HEK293 (cell line): Measurements from ENCODE around the gene CACNA1H.

Experiments
- KLF1 ChIP-seq: fragments of 450-650 bp; formaldehyde crosslinking; IDR thresholded peaks from 2 replicates; pipeline ENCODE4 v1.5.1; 2016; ENCODE audit warnings: missing biosample characterization, missing genetic modification characterization
- MEIS1 ChIP-seq: sonication (generic); formaldehyde crosslinking; IDR thresholded peaks from 2 replicates; pipeline ENCODE4 v1.8.1; 2022; ENCODE audit warnings: missing genetic modification reagents, mild to moderate bottlenecking, borderline replicate concordance
- MZF1 ChIP-seq: fragments of 450-650 bp; formaldehyde crosslinking; IDR thresholded peaks from 2 replicates; pipeline ENCODE4 v1.5.1; 2017; ENCODE audit warnings: missing biosample characterization, missing genetic modification characterization, borderline replicate concordance
- YY1 ChIP-seq: fragments of 450-650 bp; formaldehyde crosslinking; IDR thresholded peaks from 2 replicates; pipeline ENCODE4 v1.5.1; 2018; ENCODE audit warnings: missing biosample characterization, missing genetic modification characterization
- ZNF133 ChIP-seq: fragments of 450-650 bp; formaldehyde crosslinking; IDR thresholded peaks from 2 replicates; pipeline ENCODE4 v1.5.1; 2016; ENCODE audit warnings: missing biosample characterization, missing genetic modification characterization
- ZNF184 ChIP-seq: fragments of 450-650 bp; IDR thresholded peaks from 2 replicates; pipeline ENCODE4 v1.5.1; 2018; ENCODE audit warnings: missing biosample characterization, mild to moderate bottlenecking, missing genetic modification characterization
- ZNF37A ChIP-seq: fragments of 450-650 bp; IDR thresholded peaks from 2 replicates; pipeline ENCODE4 v1.5.1; 2018; ENCODE audit warnings: missing biosample characterization, missing genetic modification characterization
- ZNF626 ChIP-seq: fragments of 450-650 bp; sonication (Bioruptor Pico); formaldehyde crosslinking; IDR thresholded peaks from 2 replicates; pipeline ENCODE4 v1.5.1; 2018; ENCODE audit warnings: missing biosample characterization, missing genetic modification characterization, inconsistent platforms
- ZNF660 ChIP-seq: fragments of 450-650 bp; IDR thresholded peaks from 2 replicates; pipeline ENCODE4 v1.5.1; 2018; ENCODE audit warnings: missing biosample characterization, mild to moderate bottlenecking, missing genetic modification characterization
- ZNF830 ChIP-seq: fragments of 450-650 bp; IDR thresholded peaks from 2 replicates; pipeline ENCODE4 v1.5.0; 2018; ENCODE audit warnings: missing biosample characterization, missing genetic modification characterization, low read depth, mild to moderate bottlenecking, moderate library complexity
- TF ChIP-seq, protein P1 (sequence below): sonication (generic); formaldehyde crosslinking; IDR thresholded peaks from 2 replicates; pipeline ENCODE4 v1.8.1; 2022; ENCODE audit warnings: mild to moderate bottlenecking, moderate library complexity, missing genetic modification reagents
- TF ChIP-seq, protein P2 (sequence below): fragments of 450-650 bp; formaldehyde crosslinking; IDR thresholded peaks from 2 replicates; pipeline ENCODE4 v1.5.1; 2016; ENCODE audit warnings: missing biosample characterization, missing genetic modification characterization
- TF ChIP-seq, protein P3 (sequence below): fragments of 450-650 bp; formaldehyde crosslinking; IDR thresholded peaks from 2 replicates; pipeline ENCODE4 v1.5.1; 2016; ENCODE audit warnings: missing biosample characterization, missing genetic modification characterization
- TF ChIP-seq, protein P4 (sequence below): fragments of 450-650 bp; formaldehyde crosslinking; conservative IDR thresholded peaks from 2 replicates; pipeline ENCODE4 v1.5.1; 2016; ENCODE audit warnings: low read depth, missing biosample characterization, missing genetic modification characterization

DNA sequence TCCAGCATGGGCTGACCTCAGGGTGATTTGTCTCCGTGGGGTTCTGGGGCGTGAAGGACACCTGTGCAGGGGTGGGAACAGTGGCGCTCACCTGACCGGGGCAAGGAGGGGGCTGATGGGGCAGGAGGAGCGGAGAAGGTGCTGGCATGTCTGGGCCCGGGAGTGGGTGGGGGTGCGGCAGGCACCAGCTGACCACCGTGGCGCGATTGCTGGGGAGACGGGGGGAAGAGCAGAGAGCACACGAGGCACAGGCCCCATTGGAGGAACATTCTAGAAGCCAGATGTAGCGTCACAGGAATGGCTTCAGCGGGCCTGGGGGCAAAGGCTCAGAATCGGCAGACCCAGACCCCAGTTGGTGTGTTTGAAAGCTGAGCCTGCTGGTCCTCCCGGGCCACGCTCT, 12.1 kb downstream of the CACNA1H start:
- TF ChIP-seq MZF1 (tag by site-specific recombination): no peak
- TF ChIP-seq, protein P1, sequence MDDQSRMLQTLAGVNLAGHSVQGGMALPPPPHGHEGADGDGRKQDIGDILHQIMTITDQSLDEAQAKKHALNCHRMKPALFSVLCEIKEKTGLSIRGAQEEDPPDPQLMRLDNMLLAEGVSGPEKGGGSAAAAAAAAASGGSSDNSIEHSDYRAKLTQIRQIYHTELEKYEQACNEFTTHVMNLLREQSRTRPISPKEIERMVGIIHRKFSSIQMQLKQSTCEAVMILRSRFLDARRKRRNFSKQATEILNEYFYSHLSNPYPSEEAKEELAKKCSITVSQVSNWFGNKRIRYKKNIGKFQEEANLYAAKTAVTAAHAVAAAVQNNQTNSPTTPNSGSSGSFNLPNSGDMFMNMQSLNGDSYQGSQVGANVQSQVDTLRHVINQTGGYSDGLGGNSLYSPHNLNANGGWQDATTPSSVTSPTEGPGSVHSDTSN (CRISPR knock-in tag): no peak
- TF ChIP-seq, protein P2, sequence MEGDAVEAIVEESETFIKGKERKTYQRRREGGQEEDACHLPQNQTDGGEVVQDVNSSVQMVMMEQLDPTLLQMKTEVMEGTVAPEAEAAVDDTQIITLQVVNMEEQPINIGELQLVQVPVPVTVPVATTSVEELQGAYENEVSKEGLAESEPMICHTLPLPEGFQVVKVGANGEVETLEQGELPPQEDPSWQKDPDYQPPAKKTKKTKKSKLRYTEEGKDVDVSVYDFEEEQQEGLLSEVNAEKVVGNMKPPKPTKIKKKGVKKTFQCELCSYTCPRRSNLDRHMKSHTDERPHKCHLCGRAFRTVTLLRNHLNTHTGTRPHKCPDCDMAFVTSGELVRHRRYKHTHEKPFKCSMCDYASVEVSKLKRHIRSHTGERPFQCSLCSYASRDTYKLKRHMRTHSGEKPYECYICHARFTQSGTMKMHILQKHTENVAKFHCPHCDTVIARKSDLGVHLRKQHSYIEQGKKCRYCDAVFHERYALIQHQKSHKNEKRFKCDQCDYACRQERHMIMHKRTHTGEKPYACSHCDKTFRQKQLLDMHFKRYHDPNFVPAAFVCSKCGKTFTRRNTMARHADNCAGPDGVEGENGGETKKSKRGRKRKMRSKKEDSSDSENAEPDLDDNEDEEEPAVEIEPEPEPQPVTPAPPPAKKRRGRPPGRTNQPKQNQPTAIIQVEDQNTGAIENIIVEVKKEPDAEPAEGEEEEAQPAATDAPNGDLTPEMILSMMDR (tag by site-specific recombination): no peak
- no peak for TF ChIP-seq ZNF830
- TF ChIP-seq, protein P3, sequence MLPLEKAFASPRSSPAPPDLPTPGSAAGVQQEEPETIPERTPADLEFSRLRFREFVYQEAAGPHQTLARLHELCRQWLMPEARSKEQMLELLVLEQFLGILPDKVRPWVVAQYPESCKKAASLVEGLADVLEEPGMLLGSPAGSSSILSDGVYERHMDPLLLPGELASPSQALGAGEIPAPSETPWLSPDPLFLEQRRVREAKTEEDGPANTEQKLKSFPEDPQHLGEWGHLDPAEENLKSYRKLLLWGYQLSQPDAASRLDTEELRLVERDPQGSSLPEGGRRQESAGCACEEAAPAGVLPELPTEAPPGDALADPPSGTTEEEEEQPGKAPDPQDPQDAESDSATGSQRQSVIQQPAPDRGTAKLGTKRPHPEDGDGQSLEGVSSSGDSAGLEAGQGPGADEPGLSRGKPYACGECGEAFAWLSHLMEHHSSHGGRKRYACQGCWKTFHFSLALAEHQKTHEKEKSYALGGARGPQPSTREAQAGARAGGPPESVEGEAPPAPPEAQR (tag by site-specific recombination): no peak
- TF ChIP-seq ZNF184: no peak
- no peak for TF ChIP-seq YY1 (tag by site-specific recombination)
- no peak for TF ChIP-seq ZNF133
- TF ChIP-seq KLF1 (tag by site-specific recombination): no peak
- no peak for TF ChIP-seq MEIS1 (CRISPR knock-in tag)
- no peak for TF ChIP-seq ZNF660 (tag by site-specific recombination)
- TF ChIP-seq ZNF37A (tag by site-specific recombination): no peak
- TF ChIP-seq, protein P4, sequence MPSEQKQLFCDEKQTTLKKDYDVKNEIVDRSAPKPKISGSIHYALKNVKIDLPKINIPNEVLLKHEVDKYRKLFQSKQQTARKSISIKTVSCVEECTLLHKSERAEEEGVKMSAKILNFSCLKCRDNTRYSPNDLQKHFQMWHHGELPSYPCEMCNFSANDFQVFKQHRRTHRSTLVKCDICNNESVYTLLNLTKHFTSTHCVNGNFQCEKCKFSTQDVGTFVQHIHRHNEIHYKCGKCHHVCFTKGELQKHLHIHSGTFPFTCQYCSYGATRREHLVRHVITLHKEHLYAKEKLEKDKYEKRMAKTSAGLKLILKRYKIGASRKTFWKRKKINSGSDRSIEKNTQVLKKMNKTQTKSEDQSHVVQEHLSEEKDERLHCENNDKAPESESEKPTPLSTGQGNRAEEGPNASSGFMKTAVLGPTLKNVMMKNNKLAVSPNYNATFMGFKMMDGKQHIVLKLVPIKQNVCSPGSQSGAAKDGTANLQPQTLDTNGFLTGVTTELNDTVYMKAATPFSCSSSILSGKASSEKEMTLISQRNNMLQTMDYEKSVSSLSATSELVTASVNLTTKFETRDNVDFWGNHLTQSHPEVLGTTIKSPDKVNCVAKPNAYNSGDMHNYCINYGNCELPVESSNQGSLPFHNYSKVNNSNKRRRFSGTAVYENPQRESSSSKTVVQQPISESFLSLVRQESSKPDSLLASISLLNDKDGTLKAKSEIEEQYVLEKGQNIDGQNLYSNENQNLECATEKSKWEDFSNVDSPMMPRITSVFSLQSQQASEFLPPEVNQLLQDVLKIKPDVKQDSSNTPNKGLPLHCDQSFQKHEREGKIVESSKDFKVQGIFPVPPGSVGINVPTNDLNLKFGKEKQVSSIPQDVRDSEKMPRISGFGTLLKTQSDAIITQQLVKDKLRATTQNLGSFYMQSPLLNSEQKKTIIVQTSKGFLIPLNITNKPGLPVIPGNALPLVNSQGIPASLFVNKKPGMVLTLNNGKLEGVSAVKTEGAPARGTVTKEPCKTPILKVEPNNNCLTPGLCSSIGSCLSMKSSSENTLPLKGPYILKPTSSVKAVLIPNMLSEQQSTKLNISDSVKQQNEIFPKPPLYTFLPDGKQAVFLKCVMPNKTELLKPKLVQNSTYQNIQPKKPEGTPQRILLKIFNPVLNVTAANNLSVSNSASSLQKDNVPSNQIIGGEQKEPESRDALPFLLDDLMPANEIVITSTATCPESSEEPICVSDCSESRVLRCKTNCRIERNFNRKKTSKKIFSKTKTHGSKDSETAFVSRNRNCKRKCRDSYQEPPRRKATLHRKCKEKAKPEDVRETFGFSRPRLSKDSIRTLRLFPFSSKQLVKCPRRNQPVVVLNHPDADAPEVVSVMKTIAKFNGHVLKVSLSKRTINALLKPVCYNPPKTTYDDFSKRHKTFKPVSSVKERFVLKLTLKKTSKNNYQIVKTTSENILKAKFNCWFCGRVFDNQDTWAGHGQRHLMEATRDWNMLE: no peak
- no peak for TF ChIP-seq ZNF626 (tag by site-specific recombination)
